ENCODE results near the gene KCMF1. TPM values are rescaled to one million over a fixed set of nuclear protein-coding genes. Genes with fewer than 3 reads are reported as not detected.

The KCMF1 gene
- polyA plus RNA-seq, 1 of the 3 experiments (the other 2 are of a cell fraction): 37.0 TPM

- Histone ChIP-seq H3K9me2 (no peaks in the 10 kb centered on the region), H3K4me2 (no peak overlapping the region), H3K79me2 (ENCODE audit: insufficient read depth) (peaks cover 5% of the 10 kb centered on the region; the same call in 1 of the 2 replicates), H2AFZ (ENCODE audit: low read depth) (no peak overlapping the region), H3K9me3 (no peaks in the 10 kb centered on the region), H3K36me3 (replicated peaks in 1 of 2; ENCODE audit: control insufficient read depth in 1 of 2, insufficient read depth in 2 of 2, low read length in 1 of 2) (peaks cover 0 to 2% of the 10 kb centered on the region in 2 experiments), H3K4me3 (ENCODE audit: low read depth in 2 of 2, low read length in 1 of 2) (no peak overlapping the region), H3K27ac (ENCODE audit: low read depth in 2 of 2, low read length in 1 of 2) (peak overlapping the region in 1 of 2 experiments; percentile 97; a peak in 2 of 4 replicates), H3F3A (replicated peaks; ENCODE audit: insufficient read depth) (peaks cover 33% of the 10 kb centered on the region), H4K20me1 (ENCODE audit: insufficient read depth) (no peaks in the 10 kb centered on the region), H3K9ac (no peak overlapping the region), H3K27me3 (ENCODE audit: insufficient read depth) (no peaks in the 10 kb centered on the region), H3K4me1 (ENCODE audit: control insufficient read depth in 1 of 2, insufficient read depth in 2 of 2, low read depth in 1 of 2, low read length in 1 of 2) (peaks cover 5 to 30% of the 10 kb centered on the region in 2 experiments; a peak in 3 of 4 replicates)
- no peak for DNase-seq
- ChIA-PET POLR2A (no interaction called here), CTCF (interaction anchor here (0.5 to 1.5 kb wide), 2 partner anchors 31 to 61 kb away, joined by 4 to 10 read pairs; no protein-coding TSS in a partner anchor)
- WGBS (ENCODE audit: low lambda C conversion rate): 92% methylated on average over 12 of the region's 12 CpGs
- TF ChIP-seq, protein P1, sequence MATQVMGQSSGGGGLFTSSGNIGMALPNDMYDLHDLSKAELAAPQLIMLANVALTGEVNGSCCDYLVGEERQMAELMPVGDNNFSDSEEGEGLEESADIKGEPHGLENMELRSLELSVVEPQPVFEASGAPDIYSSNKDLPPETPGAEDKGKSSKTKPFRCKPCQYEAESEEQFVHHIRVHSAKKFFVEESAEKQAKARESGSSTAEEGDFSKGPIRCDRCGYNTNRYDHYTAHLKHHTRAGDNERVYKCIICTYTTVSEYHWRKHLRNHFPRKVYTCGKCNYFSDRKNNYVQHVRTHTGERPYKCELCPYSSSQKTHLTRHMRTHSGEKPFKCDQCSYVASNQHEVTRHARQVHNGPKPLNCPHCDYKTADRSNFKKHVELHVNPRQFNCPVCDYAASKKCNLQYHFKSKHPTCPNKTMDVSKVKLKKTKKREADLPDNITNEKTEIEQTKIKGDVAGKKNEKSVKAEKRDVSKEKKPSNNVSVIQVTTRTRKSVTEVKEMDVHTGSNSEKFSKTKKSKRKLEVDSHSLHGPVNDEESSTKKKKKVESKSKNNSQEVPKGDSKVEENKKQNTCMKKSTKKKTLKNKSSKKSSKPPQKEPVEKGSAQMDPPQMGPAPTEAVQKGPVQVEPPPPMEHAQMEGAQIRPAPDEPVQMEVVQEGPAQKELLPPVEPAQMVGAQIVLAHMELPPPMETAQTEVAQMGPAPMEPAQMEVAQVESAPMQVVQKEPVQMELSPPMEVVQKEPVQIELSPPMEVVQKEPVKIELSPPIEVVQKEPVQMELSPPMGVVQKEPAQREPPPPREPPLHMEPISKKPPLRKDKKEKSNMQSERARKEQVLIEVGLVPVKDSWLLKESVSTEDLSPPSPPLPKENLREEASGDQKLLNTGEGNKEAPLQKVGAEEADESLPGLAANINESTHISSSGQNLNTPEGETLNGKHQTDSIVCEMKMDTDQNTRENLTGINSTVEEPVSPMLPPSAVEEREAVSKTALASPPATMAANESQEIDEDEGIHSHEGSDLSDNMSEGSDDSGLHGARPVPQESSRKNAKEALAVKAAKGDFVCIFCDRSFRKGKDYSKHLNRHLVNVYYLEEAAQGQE (IDR thresholded peaks at IDR 0.05; ENCODE audit: low read depth, low read length): no peak
- no peak for TF ChIP-seq MEF2A (IDR thresholded peaks at IDR 0.05; ENCODE audit: borderline replicate concordance, low read depth)
- TF ChIP-seq, protein P2, sequence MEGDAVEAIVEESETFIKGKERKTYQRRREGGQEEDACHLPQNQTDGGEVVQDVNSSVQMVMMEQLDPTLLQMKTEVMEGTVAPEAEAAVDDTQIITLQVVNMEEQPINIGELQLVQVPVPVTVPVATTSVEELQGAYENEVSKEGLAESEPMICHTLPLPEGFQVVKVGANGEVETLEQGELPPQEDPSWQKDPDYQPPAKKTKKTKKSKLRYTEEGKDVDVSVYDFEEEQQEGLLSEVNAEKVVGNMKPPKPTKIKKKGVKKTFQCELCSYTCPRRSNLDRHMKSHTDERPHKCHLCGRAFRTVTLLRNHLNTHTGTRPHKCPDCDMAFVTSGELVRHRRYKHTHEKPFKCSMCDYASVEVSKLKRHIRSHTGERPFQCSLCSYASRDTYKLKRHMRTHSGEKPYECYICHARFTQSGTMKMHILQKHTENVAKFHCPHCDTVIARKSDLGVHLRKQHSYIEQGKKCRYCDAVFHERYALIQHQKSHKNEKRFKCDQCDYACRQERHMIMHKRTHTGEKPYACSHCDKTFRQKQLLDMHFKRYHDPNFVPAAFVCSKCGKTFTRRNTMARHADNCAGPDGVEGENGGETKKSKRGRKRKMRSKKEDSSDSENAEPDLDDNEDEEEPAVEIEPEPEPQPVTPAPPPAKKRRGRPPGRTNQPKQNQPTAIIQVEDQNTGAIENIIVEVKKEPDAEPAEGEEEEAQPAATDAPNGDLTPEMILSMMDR (IDR thresholded peaks at IDR 0.05): no peak
- TF ChIP-seq, protein P3, sequence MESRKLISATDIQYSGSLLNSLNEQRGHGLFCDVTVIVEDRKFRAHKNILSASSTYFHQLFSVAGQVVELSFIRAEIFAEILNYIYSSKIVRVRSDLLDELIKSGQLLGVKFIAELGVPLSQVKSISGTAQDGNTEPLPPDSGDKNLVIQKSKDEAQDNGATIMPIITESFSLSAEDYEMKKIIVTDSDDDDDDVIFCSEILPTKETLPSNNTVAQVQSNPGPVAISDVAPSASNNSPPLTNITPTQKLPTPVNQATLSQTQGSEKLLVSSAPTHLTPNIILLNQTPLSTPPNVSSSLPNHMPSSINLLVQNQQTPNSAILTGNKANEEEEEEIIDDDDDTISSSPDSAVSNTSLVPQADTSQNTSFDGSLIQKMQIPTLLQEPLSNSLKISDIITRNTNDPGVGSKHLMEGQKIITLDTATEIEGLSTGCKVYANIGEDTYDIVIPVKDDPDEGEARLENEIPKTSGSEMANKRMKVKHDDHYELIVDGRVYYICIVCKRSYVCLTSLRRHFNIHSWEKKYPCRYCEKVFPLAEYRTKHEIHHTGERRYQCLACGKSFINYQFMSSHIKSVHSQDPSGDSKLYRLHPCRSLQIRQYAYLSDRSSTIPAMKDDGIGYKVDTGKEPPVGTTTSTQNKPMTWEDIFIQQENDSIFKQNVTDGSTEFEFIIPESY (IDR thresholded peaks at IDR 0.05; ENCODE audit: borderline replicate concordance, low read depth): no peak
- TF ChIP-seq FOSL2 (IDR thresholded peaks at IDR 0.05; ENCODE audit: borderline replicate concordance, low read depth): no peak
- TF ChIP-seq ELF1 (IDR thresholded peaks at IDR 0.05): no peak
- no peak for TF ChIP-seq EZH2phosphoT487 (IDR thresholded peaks at IDR 0.05; ENCODE audit: borderline replicate concordance, low read depth)
- TF ChIP-seq YY1 (IDR thresholded peaks at IDR 0.05; ENCODE audit: low read depth): no peak
- no peak for TF ChIP-seq USF1 (IDR thresholded peaks at IDR 0.05; ENCODE audit: borderline replicate concordance, low read depth)
- no peak for TF ChIP-seq RAD21 (IDR thresholded peaks at IDR 0.05; ENCODE audit: low read length)
- TF ChIP-seq GATA2 (CRISPR knock-in tag; IDR thresholded peaks at IDR 0.05): no peak
- TF ChIP-seq CHD2 (IDR thresholded peaks at IDR 0.05; ENCODE audit: low read length, partially characterized antibody): no peak
- TF ChIP-seq GABPA (IDR thresholded peaks at IDR 0.05; ENCODE audit: low read depth): no peak
- no peak for TF ChIP-seq PBX3 (IDR thresholded peaks at IDR 0.05)
- no peak for TF ChIP-seq RCOR1 (IDR thresholded peaks at IDR 0.05; ENCODE audit: low read length)
- TF ChIP-seq TEAD4 (IDR thresholded peaks at IDR 0.05; ENCODE audit: borderline replicate concordance, insufficient read depth): no peak
Measured at GRCh38 chr2:84956334-84957297, 14.3 kb upstream of the KCMF1 start.
